Measurements from ENCODE around the gene HSPB3. TPM values are rescaled to one million over a fixed set of nuclear protein-coding genes. Genes with fewer than 3 reads are reported as not detected.
"Not testable (repeated sequence)": the region's sequence is repeated elsewhere in the genome, so short reads cannot be mapped to it uniquely, and the experiment has no call there.

HSPB3 gene, protein sequence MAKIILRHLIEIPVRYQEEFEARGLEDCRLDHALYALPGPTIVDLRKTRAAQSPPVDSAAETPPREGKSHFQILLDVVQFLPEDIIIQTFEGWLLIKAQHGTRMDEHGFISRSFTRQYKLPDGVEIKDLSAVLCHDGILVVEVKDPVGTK
- not detected in 2 replicates for total RNA-seq (2014; rRNA removed; shearing (Covaris generic))
- not detected in 2 replicates for polyA plus RNA-seq (2015; cell fraction: cytosol; rRNA removed)
- not detected in 2 replicates for polyA plus RNA-seq (2015; cell fraction: nucleus; rRNA removed)

DNA sequence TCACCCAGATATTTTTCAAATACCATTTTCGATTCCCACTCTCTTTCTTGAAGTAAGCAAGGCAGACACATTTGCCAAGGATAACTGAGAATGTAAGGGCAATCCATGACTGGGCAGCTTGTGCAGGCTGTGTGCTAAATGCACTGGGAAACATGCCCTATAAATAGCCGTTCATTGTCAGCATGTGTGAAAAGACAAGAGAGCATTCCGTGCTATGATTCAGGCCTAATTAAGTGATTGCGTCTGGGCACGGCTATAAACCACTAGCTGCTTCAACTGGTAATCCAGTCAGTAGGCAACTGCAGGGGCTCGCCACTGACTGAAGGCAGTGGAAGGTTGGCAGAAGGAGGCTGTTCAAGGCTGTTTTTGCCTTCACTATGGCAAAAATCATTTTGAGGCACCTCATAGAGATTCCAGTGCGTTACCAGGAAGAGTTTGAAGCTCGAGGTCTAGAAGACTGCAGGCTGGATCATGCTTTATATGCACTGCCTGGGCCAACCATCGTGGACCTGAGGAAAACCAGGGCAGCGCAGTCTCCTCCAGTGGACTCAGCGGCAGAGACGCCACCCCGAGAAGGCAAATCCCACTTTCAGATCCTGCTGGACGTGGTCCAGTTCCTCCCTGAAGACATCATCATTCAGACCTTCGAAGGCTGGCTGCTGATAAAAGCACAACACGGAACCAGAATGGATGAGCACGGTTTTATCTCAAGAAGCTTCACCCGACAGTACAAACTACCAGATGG lies at the start of gene HSPB3:
Gene HSPB3, plus strand, starts transcription at position 287 of the 745 bp plus-strand sequence. Its CDS starts 91 bp downstream, at position 378.
- no peak for DNase-seq (ENCODE audit: low read depth)

DNA sequence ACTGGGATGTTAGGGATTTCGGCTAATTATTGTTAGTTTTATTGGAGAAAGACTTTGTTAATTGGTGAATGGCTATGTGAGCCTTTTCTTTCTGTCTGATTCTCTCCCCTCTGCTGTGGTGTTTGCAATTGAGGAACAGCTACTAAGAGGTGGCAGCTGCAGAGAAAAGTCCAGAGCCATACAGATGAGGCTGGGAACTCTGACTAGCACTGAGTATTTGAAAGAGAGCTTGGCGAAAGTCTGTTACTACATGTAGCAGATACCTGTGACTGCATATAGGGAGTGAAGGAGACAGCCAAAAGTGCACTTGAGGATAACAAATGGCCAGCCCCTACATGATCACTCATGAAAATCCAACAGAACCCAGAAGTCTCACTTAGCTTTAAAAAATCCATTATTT lies 44.3 kb upstream of the HSPB3 start:
- no peak for DNase-seq (ENCODE audit: low read depth)

DNA sequence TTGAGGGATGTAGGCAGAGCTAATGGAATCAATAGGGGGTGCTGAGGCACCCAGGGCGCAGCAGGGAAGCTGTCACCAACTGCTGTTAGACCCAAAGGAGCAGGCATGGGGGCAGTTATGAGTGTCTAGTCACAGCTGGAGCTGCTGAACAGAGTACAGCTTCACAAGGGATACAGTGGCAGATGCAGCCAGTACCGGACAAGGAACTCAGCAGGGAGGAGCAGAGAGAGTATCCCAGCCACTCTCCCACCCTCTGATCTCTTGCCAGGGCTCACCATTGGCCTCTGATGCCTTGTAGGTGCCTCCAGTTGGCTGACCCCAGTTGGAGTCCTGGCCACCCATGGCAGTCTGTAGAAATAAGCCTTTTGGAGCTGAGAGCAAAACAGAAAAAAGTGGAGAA lies 42.6 kb upstream of the HSPB3 start:
- DNase-seq (ENCODE audit: low read depth): no peak

DNA sequence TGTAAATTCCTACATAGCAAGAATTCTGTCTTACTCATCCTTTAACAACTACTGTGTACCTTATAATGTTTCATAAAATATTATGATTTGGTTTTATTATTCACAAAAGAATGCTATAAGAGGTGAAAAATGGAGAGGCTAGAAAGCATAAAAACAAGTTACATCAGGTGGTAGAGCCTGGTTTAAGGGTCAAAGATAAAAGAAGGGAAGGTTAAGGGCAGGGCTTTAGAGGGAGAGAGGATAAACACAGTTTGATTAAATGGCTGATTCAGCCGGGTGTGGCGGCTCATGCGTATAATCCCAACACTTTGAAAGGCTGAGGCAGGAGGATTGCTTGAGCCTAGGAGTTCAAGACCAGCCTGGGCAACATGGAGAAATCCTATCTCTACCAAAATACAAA lies 40.4 kb upstream of the HSPB3 start:
- DNase-seq (ENCODE audit: low read depth): no peak

DNA sequence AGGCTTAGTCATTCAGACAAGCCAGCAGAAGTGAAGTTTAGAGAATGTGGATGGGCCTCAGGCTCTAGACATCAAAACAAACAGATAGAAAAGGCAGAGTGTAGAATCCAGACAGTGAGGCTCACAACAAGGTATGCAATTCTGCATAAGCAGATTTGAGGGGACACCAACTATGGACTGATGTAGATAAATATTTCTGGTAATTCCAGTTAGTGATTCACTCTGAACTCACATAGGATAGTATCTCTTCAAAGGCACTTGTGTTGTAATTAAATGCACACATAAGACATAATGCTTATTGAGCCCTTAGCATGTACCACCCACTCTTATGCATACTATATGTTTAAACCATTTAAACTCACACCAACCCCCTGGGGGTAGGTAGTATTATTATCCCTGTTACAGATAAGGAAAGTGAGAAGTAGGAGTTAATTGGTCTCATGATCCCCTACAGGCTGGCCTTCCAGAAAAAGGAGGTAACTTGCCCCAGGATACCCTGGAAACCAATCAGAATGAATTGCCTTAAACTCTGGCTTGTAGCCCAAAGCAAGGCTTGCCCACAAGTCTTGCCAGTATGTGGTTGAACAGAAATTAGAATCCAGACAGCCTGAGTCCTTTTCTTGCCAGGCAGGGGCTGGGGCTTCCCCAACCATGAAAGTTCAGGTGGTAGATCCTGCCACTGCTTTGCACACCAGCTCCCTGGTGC lies 39.5 kb upstream of the HSPB3 start:
- DNase-seq (ENCODE audit: low read depth): no peak

DNA sequence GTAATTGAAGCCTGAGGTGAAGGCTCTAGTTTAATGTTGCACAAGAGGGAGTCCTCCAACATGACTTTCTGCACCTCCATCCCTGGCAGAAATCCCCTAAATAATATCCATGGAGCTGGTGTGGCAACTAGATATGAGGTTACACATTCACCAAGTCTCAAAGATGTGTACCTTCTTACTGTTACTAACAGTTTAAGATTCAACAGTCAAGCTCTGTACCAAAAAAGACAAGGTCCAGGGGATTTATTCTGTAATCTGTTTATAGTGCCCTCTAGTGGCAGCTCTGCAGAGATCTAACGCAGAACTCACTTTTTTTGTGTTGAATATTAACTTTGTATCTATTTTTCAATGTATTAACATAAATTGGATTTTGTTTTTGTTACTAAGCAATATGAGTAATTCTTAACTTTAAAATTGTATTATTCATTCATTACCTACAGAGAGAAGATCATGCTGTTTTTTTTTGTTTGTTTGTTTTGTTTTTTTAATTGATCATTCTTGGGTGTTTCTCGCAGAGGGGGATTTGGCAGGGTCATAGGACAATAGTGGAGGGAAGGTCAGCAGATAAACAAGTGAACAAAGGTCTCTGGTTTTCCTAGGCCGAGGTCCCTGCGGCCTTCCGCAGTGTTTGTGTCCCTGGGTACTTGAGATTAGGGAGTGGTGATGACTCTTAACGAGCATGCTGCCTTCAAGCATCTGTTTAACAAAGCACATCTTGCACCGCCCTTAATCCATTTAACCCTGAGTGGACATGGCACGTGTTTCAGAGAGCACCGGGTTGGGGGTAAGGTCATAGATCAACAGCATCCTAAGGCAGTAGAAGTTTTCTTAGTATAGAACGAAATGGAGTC lies 35.7 kb upstream of the HSPB3 start:
- peak; percentile 14 for DNase-seq (ENCODE audit: low read depth)

DNA sequence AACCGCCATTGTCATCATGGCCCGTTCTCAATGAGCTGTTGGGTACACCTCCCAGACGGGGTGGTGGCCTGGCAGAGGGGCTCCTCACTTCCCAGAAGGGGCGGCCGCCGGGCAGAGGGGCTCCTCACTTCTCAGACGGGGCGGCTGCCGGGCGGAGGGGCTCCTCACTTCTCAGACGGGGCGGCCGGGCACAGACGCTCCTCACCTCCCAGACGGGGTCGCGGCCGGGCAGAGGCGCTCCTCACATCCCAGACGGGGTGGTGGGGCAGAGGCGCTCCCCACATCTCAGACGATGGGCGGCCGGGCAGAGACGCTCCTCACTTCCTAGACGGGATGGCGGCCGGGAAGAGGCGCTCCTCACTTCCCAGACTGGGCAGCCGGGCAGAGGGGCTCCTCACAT lies 35.0 kb upstream of the HSPB3 start:
- not testable (repeated sequence) for DNase-seq (ENCODE audit: low read depth)

DNA sequence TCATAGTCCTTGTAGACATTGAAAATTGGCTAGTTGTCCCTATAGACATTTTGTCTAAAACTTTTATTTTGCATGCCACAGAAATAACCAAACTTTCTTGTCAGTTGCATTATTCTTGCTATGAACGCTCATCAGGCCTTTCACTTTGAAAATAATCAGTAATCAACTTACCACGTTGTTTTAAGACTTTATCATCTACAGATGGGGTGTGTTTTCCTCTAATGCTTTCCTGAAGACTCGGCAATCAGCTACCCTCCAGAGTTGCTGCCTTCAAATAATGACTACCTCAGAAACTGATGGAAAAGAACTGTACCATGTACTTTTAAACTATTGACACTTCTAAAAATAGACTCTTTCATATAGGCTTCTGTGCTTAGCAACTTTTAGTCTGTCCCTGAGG lies 33.5 kb upstream of the HSPB3 start:
- DNase-seq (ENCODE audit: low read depth): no peak

DNA sequence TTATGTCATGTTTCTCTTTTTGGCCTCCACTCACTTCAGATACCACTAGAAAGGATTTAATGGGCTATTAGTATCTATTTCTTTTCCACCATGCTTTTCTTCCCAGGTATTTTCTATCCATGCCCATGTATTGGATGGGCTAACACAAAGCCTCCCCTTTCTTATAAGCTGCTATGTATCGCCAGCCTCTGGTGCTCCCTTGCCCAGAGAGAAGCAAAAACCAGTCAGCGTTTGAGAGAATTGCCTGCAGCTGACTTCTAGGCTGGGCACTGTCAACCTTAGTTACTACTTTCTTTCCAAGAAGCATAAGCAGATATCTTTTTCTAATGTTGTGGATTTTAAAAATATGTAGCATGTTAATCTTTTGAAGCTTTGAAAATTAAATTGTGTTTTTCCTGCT lies 30.2 kb upstream of the HSPB3 start:
- no peak for DNase-seq (ENCODE audit: low read depth)

DNA sequence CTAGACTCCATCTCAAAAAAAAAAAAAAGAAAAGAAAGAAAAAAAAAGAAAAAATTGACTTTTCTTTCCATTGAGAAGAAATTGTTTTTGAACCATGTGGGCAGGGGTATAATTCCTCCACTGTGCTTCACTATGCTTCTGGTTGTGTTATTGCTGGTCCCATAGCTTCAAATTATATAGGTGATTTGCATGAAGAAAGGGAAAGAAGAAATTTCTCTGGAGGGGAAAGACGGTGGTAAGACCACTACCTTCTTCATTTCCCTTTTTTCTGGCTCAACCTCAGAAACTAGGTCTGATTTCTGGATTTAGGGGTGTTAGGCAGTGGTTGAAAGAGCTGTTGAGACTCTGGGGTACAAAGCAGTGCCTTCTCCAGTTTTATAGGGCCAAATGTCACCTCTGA lies 29.3 kb upstream of the HSPB3 start:
- no peak for DNase-seq (ENCODE audit: low read depth)

DNA sequence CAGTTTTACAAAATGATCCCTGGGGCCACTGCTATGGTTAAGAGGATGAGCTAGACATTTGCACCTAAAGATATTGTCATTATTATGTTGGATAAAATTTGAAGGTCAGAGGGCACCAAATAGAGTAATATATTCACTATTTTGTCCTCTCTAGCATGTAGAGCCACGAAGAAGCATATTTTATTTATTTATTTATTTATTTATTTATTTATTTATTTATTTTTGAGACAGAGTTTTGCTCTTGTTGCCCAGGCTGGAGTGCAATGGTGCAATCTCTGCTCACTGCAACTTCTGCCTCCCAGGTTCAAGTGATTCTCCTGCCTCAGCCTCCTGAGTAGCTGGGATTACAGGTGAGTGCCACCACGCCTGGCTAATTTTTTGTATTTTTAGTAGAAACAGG lies 20.8 kb upstream of the HSPB3 start:
- DNase-seq (ENCODE audit: low read depth): not testable (repeated sequence)

DNA sequence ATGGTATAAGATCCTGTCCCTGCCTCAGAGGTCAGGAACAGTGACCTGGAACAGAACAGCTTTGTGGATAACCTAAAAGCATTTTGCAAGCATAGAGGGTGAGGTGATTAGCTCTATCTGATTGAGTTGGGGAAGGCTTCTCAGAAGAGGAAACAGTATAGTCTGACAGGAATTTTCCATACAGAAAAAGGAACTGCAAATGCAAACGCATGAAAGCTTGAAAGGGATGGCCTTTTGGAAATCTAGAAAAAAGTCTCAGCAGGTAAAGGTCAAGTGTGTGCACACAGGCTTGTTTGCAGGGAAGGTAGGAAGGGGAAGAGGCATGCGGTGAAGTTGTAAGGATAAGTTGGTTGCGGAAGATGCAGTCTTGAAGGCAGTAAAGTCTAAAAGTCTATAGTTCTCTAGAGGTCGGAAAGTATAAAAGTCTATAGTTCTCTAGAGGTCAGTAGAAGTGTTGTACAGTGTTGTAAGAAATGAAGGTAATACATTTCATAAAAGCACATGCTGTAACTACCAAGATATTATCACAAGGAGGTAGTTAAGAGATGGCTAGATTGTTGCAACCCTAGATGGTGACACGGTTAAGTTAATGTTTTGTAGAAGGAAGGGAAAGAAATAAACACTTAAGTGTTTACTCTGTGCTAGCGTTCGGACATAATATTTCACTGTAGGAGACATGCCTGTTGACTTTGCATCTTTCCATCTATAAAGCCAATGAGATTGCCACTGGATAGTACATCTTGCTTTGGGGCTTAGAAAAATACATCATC lies 16.7 kb upstream of the HSPB3 start:
- DNase-seq (ENCODE audit: low read depth): no peak

DNA sequence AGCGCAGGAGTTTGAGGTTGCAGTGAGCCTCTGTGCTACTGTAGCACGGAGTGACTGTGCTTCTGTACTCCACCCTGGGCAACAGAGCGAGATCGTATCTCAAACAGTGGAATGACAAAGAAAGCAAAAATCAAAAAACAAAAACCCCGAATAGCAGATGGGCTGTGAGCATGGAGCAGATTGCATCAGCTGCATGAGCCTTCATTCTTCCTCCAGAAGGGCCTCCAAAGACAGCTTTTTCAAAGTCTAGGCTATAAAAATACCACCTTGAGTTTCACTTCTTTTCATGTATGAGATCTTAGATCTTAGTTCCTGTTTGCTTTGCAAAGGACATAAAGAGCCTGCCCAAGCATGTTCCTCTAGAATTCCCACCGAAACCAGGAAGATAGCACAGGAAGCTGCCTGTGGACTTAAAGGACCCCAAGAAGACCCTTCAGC lies 15.0 kb upstream of the HSPB3 start:
- no peak for DNase-seq (ENCODE audit: low read depth)

DNA sequence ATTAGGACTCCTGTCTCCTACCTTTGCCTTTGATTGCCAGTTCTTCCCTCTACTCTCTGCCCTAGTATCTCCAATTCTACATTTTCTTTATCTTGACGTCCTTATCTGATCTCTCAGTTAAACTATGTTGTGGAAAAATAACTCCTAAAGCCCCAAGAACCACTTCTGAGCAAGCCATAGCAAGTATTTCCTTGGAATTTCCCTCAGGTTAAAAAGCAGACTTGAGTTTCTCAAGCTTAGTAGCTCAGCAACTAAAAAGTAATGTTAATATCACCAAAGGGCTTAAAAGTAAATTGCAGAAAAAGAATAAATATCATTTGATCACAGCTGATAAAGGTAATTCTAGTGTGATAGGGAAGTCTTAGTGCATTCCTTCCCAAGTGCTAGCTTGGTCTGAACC lies 13.2 kb upstream of the HSPB3 start:
- no peak for DNase-seq (ENCODE audit: low read depth)

DNA sequence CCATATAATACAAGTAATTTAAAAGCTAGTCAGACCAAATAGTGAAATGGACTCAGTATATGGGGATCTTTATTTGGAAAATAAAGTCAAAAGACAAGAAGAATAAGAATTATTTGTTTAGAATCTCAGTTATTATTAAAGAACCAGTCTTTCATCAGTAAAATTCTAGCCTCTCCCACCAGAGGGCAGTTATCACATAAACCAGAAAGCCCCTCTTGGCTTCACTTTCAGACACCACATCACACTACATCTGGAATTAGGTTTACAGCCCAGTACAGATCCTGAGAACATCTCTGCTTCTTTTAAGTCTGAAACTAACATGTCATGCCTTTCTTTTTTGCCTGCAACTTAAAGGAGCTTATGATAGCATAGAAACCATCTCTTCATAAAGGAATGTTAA lies 12.2 kb upstream of the HSPB3 start:
- DNase-seq (ENCODE audit: low read depth): peak; percentile 13

DNA sequence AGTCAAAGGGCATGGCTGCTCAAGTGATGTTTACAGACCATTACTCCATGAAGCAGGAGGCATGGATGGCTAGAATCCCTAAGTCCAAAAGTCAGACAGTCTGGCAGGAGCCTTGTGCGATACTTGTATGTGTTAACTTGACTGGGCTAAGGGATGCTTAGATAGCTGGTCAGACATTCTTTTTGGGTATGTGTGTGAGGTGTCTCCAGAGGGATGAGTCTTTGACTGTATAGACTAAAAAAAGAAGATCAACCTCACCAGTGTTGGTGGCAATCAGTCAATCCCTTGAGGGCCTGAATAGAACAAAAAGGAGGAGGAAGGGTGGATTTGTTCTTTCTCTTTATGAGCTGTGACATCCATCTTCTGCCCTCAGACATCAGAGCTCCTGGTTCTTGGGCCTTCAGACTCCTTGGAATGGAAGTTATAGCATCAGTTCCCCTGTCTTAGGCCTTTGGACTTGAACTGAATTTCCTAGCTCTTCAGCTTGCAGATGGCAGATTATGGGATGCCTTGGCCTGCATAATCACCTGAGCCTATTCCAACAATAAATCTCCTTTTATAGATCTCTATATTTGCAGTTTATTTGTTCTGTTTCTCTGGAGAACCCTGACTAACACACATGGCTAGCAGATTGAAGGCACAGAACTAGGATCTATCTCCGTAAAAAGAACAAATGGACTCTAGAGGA lies 9.7 kb upstream of the HSPB3 start:
- DNase-seq (ENCODE audit: low read depth): no peak

DNA sequence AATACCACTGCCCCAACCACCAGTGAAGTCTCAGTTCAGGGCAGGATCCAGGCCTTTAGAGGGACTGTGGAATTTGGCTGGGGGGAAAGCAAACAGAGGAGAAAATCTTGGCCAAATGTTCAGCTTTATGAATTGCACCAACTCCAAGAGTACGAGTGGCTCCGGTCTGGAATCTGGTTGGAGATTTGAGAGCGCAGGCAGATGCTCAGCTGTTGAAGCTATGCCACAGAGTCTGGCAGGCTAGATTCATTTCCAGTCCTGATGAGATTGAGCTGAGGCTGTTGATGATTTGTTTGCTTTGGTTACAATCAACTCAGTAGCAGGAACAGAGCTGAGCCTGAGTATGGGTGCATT lies 9.1 kb upstream of the HSPB3 start:
- DNase-seq (ENCODE audit: low read depth): no peak

DNA sequence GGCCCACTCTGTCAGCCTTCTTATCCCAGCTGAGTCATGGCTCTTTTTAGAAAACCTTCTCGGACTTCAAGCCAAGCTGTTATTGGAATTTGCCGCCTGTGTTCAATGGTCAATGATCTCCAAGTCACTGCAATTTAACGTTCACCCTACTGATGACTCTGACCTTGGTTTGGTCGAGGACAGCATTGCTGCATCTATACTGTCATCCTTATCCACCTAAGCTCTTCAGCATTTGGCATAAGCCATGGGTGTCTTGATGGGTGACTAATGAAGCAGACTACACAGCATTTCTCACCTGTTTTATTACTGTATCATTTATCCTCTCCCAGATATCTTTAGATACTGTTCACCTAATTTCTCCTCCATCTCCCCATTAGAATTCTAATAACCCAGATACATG lies 5.6 kb upstream of the HSPB3 start:
- no peak for DNase-seq (ENCODE audit: low read depth)

DNA sequence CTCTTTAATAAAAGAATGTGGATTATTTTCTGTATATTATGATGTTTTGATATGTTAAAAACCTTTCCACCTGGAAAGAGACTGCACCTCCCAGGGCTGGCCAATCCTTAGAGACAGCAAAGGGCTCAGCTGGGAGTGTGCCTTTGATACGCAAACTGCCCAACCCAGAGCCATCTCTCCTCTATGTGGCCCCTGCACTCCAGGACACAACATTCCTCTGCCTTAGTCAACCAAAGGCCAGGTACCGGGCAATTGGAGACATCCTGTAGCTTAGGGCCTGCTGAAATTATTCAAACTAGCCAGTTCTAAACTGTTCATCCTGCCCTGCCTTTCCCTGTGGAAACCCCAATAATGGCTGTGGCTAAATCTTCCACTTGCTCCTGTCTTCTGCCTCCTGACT lies 5.0 kb upstream of the HSPB3 start:
- DNase-seq (ENCODE audit: low read depth): no peak

DNA sequence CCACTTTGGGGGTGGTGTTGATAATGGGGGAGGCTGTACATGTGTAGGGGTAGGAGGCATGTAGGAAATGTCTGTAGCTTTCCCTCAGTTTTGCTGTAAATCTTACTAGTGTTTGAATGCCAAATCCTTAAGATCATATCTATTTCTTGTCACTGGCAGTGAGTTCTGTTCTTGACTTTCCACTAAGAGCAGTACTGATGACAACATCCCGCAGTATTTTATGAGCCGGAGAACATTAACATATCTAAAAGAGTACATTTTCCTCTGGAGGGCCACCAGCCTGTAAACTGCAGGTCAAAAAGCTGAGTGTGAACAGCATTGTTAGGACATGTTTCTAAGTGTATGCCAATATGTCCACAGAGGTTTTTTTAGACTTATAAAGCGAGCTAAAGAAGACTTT lies 2.5 kb upstream of the HSPB3 start:
- no peak for DNase-seq (ENCODE audit: low read depth)
